22Rv1 (cell line): ENCODE data around the gene SGCD.
"Not testable (repeated sequence)": the region's sequence is repeated elsewhere in the genome, so short reads cannot be mapped to it uniquely, and the experiment has no call there.

ENCODE experiments used
- ZFX ChIP-seq: fragments of 450-650 bp; IDR thresholded peaks from 2 replicates; pipeline ENCODE4 v1.6.1; 2017; ENCODE audit warnings: antibody characterized with exemption, borderline replicate concordance
- TF ChIP-seq, protein P1 (sequence below): fragments of 450-650 bp; IDR thresholded peaks from 2 replicates; pipeline ENCODE4 v1.5.1; 2017; ENCODE audit warnings: mild to moderate bottlenecking

DNA sequence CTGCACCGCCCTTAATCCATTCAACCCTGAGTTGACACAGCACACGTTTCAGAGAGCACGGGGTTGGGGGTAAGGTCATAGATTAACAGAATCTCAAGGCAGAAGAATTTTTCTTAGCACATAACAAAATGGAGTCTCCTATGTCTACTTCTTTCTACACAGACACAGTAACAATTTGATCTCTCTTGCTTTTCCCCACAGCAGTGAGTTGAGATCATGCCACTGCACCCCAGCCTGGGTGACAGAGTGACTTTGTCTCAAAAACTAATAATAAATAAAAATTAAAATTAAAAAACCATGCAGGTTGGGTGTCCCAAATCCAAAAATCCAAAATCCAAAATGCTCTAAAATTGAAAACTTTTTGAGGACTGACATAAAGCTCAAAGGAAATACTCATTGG, 339.7 kb downstream of the SGCD start:
- TF ChIP-seq, protein P1, sequence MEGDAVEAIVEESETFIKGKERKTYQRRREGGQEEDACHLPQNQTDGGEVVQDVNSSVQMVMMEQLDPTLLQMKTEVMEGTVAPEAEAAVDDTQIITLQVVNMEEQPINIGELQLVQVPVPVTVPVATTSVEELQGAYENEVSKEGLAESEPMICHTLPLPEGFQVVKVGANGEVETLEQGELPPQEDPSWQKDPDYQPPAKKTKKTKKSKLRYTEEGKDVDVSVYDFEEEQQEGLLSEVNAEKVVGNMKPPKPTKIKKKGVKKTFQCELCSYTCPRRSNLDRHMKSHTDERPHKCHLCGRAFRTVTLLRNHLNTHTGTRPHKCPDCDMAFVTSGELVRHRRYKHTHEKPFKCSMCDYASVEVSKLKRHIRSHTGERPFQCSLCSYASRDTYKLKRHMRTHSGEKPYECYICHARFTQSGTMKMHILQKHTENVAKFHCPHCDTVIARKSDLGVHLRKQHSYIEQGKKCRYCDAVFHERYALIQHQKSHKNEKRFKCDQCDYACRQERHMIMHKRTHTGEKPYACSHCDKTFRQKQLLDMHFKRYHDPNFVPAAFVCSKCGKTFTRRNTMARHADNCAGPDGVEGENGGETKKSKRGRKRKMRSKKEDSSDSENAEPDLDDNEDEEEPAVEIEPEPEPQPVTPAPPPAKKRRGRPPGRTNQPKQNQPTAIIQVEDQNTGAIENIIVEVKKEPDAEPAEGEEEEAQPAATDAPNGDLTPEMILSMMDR: not testable (repeated sequence)
- not testable (repeated sequence) for TF ChIP-seq ZFX
